Dermis blood vessel endothelial cell (primary cell): ENCODE measurements around the gene PDLIM7. TPM values are rescaled to one million over a fixed set of nuclear protein-coding genes. Genes with fewer than 3 reads are reported as not detected.
"Not testable (repeated sequence)": the region's sequence is repeated elsewhere in the genome, so short reads cannot be mapped to it uniquely, and the experiment has no call there.

ENCODE experiments used
- DNase-seq: peaks from one replicate; pipeline ENCODE4 v3.0.0; 2010
- total RNA-seq: library from RNA; depleted of rRNA; stranded (reverse); fragments of >200 nt; gene quantifications from 2 replicates; pipeline ENCODE4 v1.2.3, GENCODE V29; 2014

The PDLIM7 gene
- total RNA-seq, 1 donor from 2014 or later, result 38.3 TPM

DNA sequence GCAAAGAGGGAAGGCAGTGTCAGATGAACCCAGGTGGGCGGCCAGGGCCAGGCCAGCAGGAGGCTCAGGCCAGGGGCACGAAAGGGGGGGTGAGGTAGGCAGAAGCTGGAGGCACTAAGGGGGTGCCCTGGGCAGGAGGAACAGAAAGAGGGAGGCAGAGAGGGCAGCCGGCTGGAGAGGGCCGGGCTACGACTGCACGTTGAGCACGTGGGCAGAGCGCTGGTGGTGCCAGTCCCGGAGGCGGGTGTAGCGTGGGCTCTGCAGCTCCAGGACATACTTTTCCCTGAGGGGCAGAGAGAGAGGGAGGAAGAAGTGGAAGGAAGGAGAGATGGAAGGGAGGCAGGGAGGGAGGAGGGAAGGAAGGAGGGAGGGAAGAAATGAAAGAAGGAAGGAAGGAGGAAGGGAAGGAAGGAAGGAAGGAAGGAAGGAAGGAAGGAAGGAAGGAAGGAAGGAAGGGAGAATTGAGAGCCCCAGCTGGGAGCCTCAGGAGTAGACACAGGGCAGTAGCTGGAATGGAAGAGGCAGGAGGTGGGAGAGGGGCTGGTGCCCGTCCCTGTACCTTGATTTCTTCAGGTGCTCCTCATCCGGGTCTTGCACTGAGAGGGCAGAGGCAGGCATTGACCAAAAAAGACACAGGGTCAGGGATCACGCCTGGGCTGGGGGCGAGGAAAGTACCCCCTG, 7.0 kb downstream of the PDLIM7 start:
- no peak for DNase-seq

DNA sequence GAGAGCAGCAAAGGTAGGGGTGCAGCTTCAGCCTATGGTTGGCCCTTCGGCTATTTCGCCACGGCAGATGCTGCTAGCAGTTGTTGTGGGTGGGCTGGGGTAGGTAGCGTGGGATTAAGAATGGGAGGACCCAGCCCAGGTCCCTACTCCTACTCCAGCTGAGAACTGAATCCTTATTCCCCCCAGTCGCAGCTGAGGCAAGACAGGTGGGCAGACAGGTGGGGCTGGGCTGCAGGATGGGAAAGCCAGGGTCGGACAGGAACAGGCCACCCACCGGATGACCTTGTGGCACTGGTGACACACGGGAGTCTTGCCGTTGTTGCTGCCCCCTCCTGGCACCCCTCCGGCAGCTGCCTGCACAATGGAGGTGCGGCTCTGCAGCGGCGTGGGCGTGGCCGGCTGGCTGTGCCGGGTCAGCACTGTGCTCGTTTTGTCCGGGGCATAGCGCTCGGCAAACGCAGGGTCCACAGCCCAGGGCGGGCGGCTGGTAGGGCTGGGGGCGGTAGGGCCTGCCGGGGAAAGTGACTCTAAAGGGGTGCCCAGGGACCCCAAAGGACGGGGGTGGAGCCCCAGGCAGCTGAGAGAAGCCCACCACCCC, 8.2 kb downstream of the PDLIM7 start:
- DNase-seq, result peak; percentile 46

DNA sequence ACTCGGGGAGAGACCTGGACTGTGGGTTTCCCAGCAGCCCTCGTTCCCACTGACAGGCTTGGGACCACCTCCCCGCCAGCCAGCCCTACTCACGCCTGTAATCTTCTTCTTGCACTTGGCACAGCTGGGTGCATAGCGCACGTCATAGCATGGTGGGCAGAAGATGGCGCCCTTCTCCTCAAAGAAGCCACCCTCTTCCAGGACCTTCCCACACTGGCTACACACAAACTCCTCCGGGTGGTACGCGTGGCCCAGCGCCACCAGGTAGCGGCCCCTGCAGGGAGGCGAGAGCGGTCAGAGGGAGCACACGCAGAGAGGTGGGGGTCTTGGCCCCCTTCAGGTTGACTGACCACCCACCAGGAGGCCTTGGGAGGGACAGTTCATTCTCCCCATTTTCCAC, 9.4 kb downstream of the PDLIM7 start:
- DNase-seq, result peak; percentile 40

DNA sequence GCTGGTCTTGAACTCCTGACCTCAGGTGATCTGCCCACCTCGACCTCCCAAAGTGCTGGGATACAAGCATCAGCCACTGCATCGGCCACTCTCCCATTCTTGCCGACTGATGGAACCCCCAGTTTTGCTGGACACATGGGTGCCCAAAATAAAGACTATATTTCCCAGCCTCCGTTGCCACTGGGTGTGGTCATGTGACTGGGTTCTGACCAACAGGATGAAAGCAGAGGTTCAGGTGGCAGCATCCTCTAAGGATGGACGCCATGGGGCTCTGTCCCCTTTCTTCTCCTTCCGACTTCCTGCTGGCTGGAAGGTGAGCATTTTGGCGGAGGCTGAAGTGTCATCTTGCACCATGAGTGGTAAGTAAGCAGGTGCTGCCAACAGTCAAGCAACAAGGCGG, 10.3 kb downstream of the PDLIM7 start:
- no peak for DNase-seq

DNA sequence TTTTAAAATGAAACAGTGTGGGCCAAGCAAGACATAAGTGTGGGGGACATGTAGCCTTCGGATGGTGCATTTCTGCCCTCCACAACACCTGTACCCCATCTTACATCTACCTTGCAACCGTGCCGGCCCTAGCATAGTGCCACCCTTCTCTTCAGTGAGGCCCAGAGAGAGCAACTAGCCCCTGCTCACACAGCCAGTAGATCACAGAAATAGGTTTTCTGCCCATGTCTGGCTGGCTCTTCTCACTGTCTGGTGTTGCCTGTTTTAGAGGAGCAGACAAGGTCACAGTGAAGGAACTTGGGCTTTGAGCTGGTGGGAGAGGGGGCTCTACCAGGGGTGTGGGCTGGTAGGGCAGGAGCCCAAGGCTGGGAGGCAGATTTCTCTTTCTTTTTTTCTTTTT, 11.1 kb downstream of the PDLIM7 start:
- no peak for DNase-seq

DNA sequence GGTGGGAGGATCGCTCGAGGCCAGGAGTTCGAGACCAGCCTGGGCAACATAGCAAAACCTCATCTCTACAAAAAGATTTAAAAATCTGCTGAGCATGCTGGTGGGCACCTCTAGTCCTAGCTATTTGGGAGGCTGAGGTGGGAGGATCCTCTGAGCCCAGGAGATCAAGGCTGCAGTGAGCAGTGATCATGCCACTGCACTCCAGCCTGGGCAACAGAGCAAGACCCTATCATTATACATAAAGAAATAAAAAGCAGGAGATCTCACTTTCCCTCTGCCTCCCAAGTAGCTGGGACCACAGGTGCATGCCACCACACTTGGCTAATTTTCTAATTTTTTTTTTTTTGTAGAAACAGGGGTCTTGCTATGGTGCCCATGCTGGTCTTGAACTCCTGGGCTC, 11.7 kb downstream of the PDLIM7 start:
- not testable (repeated sequence) for DNase-seq

DNA sequence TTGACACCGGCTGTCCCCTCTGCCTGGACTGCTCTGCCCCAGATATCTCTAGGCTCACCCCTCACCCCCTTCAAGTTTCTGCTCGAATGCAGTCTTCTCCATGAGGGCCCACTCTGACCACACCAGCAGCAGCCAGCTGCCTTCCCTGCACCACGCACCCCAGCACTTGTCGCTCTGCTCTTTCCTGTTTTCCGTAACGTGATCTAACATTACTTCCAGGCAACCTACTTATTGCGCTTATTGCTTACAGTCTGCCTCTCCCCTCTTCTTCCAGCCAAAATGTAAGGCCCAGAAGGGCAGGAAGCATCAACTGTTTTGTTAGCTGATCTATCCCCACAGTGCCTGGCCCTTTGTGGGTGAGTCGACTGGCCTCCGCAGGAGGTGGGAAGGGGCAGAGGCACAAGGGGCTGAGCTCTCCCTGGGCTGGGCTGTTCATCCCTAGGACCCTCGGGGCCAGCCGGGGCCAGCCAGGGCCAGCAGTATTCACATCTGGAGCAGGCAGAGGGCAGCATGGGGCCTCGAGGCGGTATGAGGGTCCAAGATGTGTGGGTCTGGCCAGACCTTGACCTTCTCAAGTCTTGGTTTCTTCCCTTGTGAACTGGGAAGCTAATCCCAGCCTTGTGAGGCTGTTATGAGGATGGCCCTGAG, 12.4 kb downstream of the PDLIM7 start:
- DNase-seq, result no peak

DNA sequence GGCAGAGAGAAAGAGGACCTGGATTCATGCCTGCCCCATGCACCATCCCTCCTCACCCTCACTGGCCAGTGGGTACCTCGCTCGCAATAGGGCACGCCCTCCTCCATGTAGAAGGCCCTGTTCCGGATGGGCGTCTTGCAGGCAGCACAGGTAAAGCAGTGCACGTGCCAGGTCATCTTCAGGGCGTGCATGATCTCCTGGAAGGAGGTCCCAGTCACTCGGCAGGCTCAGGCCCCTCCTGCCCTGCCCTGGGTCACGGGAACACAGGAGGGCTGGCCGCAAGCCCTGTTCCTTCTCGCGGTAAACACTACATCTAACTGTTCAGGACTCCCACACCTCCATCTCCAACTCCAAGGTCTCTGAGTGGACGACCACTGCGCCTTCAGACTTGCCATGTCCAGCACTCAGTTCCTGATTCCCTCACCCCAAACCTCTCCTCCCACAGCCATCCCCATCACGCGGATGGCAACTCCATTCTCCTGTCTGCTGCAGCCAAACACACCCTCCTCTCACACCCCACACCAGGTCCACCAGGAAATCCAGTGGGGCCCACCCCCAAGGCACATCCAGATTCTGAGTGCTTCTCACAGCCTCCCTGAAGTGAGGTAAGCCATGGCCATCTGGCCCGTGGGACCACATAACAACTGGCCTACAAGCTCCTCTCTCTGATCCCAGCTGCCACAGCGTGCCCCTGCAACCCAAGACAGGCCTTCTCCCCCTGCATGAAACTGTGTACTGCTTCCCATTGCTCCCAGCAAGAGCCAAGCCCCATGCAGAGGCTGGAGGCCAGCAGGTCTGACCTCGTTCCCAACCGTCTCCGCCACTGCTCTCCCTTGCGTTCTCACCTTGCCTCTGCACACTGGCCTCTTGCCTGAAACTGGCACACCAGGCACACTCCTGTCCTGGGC, 13.2 kb downstream of the PDLIM7 start:
- no peak for DNase-seq

DNA sequence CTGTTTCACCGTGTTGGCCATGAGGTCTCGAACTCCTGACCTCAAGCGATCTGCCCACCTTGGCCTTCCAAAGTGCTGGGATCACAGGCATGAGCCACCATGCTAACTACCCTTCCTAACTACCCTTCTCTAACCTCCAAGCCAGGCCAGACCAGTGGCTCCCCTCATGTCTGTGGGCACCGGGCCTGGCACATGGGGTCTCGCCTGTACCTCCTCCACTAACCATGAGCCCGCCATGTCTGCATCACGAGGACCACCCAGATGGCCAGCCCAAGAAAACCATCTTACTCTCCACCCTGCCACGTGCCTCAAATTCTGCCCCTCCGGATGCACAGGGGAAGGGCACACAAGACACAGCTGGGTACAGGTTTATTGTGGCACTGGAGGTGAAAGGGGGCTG, 14.4 kb downstream of the PDLIM7 start:
- no peak for DNase-seq

DNA sequence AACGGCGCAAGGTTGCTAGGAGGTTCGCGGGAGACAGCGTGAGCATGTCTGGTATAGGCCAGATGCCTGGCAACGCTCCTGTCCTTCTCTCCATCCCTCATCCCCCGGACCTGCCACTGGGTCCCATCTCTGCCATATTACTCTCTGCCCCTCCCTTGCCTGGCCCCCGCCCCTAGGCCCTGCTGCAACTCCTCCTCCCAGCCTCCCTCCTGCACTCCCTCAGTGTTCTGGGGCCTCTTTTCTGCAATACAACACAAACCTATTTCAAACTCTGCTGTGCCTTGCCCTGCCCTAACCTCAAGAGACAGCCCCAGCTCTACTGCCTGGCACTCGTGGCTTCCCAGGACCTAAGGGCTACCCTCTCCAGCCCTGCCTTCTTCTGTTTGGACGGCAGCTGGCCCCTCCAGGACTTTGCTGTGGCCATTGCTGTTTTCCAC, 15.0 kb downstream of the PDLIM7 start:
- no peak for DNase-seq

DNA sequence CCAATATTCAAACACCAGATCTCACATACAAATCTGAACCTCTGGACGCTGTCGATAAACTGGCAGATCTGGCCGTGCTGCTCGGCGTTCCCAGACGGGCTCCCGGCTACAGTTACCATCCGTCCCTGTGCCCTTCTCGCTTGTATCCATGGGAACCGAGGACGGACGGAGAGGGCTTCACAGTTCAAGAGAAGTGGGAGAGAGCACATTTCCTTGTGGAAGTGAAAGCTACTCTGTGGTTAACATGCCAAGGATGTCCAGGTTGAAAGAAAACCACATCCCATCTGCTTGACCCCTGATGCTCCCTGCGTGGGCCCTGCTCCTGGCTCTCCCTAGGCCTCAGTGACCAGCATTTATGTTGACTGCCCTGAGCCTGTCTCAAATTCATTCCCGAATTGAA, 17.6 kb downstream of the PDLIM7 start:
- DNase-seq, result no peak

DNA sequence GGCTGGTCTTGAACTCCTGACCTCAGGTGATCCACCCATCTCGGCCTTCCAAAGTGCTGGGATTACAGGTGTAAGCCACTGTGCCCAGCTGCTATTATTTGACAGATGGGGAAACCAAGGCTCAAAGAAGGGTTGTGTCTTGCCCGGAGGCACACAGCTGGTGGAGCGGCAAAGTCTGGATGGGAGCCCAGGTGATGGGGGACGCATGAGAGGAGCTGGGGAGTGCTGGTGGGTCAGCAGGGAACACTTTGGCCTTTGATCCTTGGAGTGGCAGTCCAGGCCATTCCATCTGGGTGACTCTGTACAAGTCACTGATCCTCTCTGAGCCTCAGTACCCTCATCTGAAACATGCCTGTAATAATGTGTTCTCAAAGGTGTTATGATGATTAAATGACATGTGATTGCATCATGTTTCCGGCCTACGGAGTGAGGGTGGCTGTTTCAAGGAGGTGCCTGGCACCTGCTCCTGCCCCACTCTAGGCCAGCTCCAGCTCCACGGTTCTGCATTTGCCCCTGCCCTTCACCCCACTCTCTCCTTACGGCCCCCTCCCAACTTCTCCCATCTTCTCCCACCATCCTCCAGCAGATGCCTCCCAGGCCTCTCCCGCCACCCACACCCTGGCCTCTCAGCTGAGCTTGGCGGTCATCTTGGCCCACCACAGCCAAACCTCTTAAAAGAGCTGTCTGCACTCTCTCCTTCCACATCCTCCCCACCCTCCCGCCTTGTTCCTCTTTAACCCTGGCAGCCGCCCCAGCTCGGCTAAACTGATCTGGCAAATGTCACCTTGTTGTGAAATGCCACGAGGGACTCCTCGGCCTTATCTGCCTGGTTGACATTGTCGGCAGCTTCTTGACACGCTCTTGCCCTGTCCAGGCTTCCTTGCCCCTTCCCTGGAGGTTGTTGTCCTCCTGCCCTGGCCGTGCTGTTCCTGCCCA, 18.4 kb downstream of the PDLIM7 start:
- no peak for DNase-seq

DNA sequence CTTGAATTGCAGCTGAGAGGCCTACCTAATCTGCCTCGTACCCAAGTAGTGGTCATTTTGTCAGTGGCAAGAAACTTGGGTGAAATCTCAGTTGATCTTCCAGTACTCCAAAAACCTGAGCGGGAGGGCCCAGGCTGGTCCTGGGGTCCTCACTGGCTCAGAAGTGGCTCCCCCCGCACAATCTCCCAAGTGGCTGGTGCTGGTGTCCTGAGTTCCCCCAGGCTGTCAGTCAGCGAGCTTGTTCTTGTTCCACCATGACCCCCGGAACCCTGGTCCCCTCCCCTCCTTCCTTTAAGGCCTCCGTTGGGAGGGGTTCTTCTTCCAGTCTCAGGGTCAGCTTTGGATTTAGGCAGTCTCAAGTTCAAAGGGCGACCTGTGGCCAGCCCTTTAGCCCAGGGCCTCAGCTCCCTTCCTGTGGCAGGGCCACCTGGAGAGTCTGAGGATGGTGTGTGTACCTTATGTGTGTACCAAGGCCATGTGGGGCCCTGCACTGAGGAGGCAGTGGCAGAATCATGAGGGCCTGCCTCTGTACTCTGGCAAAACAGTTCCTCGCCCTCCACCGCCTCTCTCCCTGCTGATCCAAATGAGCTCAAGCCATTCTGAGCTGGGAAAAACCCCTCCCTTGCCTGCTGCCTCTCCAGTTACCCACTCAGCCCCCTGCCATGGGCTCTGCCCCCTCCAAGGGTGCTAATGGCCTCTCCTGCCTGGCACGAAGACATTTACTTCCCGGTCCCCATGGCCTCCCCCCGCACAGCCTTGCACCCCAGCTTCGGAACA, 19.5 kb downstream of the PDLIM7 start:
- DNase-seq, result no peak

DNA sequence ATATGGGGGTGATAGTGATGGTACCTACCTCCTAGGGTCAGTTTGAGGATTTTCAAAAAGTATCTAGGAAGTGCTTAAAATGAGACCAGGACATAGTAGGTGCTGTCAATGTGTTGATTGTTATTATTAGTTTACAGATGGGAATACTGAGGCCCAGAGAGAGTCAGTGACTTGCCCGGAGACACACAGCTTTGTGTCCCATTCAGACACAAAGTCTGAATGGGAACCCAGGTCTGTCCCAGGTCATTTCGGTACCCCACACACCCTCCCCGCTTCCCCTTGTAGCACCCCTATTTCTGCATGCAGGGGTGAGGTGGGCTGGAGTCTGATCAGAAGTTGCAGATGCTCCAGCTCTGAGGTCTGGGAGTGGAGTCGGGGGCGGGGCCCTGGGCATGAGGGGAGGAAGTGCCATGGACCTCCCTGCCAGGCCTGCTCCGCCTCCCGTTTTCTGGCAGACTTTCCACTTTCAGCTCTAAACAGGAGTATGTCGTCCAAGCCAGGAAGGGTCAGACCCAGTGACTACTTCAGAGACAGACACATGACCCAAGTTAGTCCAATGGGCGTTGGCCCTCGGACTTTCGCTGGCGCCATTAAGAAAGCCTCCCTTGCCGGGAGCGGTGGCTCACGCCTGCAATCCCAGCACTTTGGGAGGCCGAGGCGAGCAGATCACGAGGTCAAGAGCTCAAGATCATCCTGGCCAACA, 20.7 kb downstream of the PDLIM7 start:
- peak; percentile 93 for DNase-seq

DNA sequence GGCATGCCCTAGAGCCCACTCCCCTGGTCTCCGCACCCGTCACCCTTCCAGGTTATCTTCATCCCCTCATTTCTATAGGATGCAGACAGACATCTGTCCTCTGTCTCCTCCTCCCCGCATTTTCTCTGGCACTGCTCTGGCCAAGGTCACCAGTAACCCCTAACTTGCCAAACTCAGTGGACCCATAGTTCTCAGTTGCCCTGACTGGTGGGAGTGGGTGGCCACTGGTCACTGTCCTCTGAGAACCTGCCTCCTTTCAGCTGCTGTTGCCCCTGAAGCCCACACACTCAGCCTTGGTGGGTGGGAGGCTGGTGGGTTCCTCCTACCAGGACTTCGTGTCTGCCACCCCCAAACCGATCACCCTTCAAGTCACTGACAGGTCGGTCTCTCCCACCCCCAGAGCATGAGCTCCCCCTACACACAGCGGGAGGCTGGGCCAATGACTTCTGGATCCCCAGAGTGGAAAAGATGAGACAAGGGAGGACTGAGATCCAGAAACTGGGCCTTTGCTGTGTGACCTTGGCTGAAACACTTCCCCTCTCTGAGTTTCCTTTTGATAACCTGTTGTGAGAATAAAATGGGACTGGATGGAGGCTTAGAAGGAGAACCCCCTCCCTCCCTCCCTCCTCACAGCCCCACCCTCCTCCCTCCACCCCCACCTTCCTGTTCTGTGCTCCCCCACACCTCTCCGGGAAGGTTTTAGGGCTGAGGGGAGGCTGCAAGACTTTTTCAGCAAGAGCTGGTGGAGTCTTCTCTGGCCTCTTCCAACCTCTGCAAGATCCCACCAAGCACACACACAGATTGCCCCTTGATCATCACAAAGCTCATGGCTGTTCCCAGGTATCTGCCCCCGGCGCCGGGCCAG, 21.6 kb downstream of the PDLIM7 start:
- no peak for DNase-seq

DNA sequence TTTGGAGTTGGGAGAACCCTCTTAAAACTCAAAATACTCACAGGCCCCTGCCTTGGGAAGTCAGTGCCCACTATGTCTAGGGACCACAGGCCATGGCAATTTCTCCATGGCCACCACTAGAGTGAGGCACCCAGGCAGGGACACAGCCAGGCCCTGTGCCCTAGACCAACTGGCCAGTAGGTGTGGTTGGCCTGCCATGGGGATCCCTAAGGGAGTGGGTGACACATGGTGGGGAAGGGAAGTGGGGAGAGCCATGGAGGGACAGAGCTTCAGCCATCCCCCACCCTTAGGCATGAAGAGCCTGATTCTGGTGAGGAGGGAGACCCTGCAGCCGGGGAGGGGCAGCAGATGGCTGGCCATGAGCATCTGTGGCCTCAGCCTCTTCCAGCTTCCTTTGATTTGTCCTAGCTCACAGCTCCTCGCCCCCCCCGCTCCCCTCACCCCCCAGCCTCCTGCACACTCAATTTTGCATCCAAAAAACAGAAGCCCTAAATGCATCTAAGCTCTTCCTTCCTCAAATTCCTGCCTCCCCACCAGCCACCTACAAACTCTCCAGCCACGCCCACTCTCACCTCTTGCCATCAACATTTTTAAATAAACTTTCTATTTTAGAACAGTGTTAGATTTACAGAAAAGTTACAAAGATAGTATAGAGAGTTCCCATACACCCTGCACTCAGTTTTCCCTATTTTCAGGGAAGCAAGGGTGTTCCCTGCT, 22.4 kb downstream of the PDLIM7 start:
- DNase-seq, result no peak

DNA sequence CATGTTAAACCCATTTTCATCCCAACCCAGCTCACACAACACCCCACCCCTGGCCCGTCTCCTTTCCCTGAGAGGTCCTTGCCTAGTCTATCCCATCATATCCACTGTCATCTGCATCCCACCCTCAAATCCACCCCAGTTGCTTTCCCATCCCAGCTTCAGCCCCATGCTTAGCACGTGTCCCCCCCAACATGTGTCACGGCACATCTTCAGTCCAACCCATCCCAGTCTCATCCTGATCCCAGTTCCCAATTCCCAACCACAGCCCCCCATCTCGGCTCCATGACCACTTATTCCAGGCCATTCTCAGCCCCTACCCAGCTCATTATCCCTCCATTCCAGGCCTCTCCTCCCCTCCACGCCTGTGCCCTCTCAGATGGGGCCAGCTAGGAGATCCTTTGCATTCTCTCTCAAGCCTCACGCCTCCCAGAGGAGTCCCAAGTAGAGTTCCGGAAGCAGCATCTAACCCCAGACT, 23.4 kb downstream of the PDLIM7 start:
- DNase-seq, result no peak

DNA sequence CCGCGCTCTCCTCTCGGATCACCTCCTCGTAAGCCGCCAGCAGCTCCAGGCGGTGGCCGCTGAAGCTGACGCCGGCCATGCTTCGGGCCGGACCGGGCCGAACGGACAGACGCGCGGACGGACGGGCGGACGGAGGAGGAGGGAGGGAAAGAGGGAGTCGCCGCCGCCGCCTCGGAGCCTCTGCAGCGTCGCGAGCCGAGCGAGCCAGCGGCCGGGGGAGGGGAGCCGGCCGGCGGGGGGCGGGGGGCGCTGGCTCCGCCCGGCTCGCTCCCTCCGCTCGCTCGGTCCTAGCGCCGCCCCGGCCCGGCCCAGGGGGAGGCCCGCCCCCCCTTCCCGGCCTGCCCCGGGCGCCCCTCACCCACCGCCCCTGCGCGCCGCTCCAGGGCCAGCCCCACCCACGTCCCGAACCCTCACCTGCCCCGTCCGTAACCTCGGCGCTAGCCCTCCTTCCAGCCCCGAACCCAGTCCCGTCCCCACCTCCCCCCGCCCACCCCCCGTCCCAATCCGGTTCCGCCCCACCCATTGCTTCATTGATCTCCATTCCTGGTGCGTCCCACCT, 23.9 kb downstream of the PDLIM7 start, which contains the start of gene DBN1:
Gene DBN1, minus strand, starts transcription at position 192 of the 559 bp plus-strand sequence. Its CDS starts 113 bp downstream, at position 79.
- peak; percentile 67 for DNase-seq
